ENCODE measurements around the gene P2RX6.

Gene P2RX6

GRCh38 chr22:20996031-20996410 lies 18.9 kb upstream of the P2RX6 start:
- no peak overlapping the region for H3K4me3 ChIP-seq (ENCODE audit: low read length)

DNA sequence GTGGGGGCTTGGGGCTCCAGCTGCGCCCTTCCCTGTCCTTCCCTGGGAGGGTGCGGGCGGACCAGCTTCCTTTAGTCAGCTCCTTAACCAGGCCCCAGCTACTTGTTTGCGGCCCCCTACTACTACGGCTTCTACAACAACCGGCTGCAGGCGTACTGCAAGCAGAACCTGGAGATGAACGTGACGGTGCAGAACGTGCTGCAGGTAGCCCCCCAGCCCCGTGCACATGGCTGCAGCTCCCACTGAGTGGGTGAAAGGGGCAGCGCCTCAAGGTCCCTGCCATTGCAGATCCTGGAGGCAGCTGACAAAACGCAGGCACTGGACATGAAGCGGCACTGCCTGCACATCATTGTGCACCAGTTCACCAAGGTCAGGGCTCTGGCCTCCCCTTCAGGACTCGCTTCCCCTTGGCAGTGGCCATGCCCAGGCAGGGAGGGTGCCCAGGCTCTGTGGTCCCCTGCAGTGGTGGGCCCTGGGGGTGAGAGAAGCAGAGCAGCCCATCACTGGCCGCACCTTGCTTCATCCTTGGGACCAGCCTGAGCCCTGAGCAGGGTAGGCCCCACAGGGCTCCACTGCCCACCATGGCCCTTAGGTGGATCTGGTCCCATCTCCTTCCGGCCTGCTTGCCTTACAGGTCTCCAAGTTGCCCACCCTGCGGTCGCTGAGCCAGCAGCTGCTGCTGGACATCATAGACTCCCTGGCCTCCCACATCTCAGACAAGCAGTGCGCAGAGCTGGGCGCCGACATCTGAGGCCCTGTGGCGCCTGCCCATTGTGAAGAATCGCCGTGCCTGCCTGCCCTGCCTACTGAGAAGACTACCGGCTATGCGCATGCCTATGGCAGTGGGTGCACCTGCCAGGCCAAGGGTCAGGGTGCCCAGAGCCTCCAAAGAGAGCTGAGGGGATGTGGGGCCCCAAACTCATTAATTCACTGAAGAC lies 18.1 kb upstream of the P2RX6 start:
- no peak overlapping the region for H3K4me3 ChIP-seq (ENCODE audit: low read length)
- DNase-seq (ENCODE audit: low read depth) = no peak
- TF ChIP-seq, protein P1, sequence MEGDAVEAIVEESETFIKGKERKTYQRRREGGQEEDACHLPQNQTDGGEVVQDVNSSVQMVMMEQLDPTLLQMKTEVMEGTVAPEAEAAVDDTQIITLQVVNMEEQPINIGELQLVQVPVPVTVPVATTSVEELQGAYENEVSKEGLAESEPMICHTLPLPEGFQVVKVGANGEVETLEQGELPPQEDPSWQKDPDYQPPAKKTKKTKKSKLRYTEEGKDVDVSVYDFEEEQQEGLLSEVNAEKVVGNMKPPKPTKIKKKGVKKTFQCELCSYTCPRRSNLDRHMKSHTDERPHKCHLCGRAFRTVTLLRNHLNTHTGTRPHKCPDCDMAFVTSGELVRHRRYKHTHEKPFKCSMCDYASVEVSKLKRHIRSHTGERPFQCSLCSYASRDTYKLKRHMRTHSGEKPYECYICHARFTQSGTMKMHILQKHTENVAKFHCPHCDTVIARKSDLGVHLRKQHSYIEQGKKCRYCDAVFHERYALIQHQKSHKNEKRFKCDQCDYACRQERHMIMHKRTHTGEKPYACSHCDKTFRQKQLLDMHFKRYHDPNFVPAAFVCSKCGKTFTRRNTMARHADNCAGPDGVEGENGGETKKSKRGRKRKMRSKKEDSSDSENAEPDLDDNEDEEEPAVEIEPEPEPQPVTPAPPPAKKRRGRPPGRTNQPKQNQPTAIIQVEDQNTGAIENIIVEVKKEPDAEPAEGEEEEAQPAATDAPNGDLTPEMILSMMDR (IDR thresholded peaks at IDR 0.05; ENCODE audit: insufficient read depth, low read depth, low read length, missing control alignments) = no peak

More at GRCh38 chr22:20996031-20996410, 18.9 kb upstream of the P2RX6 start:
- no peak for DNase-seq (ENCODE audit: low read depth)
- TF ChIP-seq, protein P1 (IDR thresholded peaks at IDR 0.05; ENCODE audit: insufficient read depth, low read depth, low read length, missing control alignments) = no peak

GRCh38 chr22:20997536-20998257 lies 17.3 kb upstream of the P2RX6 start:
- no peak overlapping the region for H3K4me3 ChIP-seq (ENCODE audit: low read length)
- DNase-seq (ENCODE audit: low read depth) = no peak
- TF ChIP-seq, protein P1 (IDR thresholded peaks at IDR 0.05; ENCODE audit: insufficient read depth, low read depth, low read length, missing control alignments) = no peak

GRCh38 chr22:20998411-20999336 lies 16.3 kb upstream of the P2RX6 start:
- DNase-seq (ENCODE audit: low read depth) = peak; percentile 36
- no peak overlapping the region for H3K4me3 ChIP-seq (ENCODE audit: low read length)
- TF ChIP-seq, protein P1 (IDR thresholded peaks at IDR 0.05; ENCODE audit: insufficient read depth, low read depth, low read length, missing control alignments) = no peak

- no peak overlapping the region for H3K4me3 ChIP-seq (ENCODE audit: low read length)
- TF ChIP-seq, protein P1 (IDR thresholded peaks at IDR 0.05; ENCODE audit: insufficient read depth, low read depth, low read length, missing control alignments) = no peak
- DNase-seq (ENCODE audit: low read depth) = no peak
Observed at GRCh38 chr22:20999350-21000206, 15.4 kb upstream of the P2RX6 start.

All from epithelial cell of esophagus (primary cell).